ENCODE data around the gene TSPAN9.

TSPAN9 gene

DNA sequence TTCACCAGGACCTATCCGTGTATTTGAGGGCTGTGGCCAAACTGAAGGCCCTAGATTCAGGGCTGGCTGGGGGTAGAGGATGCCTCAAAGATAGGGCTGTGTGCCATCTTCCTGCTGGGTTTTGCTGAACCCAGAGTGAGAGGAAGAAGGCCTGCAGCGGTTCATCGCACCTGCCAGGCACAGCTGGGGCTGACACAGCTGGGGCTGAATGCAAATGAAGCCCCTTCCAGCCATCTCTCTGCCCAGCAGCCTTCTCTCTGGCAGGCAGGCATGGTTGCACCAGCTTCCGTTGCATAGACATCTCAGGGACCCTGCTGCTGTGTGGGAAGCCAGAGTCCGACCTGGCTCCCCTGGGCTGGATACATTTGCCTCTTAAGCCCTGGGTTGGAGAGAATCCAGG, 152.4 kb downstream of the TSPAN9 start:
- no peak for DNase-seq

- no peak for DNase-seq
These were observed 153.7 kb downstream of the TSPAN9 start for GRCh38 chr12:3230758-3231375.

DNA sequence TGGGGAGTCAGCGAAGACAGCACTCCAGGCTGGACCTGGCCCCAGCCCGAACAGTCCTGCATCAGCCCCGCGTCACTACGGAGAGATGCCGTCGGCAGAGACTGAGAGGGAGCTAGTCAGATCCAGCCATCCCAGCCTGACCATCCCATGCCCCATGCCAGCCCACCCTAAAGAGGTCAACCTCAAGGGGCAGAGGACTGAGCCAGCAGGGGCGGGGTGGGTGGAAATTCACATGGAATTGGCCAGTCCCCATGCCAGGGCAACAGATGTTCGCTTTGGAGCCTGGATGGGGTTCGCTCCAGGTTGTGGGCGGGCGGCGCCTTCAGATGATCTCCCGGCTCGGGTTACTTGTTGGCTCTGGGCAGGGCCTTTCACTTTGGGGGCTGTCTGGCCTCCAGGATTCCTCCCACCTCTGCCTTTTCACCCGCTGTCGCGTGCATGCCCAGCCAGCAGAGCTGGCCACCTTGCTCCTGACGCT, 154.3 kb downstream of the TSPAN9 start:
- no peak for DNase-seq

DNA sequence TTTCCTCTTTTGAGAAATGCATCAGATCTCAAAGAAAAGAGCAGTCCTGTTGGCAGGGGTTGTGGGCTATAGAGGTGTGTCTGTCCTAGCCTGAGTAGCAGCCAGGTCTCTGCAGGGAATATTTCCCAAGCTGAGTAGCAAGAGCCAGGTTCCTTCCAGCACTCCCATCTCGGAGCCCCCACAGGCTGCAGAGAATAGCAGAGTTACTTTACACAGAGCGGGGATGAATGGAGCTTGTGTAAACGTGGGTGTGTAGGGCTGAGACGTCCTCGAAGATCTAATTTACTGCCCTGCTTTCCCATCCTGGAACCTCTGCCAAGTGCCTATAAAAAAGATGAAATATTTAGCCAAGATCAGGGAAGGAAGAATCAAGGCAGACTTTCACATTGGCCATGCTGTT, 156.6 kb downstream of the TSPAN9 start:
- DNase-seq: no peak

DNA sequence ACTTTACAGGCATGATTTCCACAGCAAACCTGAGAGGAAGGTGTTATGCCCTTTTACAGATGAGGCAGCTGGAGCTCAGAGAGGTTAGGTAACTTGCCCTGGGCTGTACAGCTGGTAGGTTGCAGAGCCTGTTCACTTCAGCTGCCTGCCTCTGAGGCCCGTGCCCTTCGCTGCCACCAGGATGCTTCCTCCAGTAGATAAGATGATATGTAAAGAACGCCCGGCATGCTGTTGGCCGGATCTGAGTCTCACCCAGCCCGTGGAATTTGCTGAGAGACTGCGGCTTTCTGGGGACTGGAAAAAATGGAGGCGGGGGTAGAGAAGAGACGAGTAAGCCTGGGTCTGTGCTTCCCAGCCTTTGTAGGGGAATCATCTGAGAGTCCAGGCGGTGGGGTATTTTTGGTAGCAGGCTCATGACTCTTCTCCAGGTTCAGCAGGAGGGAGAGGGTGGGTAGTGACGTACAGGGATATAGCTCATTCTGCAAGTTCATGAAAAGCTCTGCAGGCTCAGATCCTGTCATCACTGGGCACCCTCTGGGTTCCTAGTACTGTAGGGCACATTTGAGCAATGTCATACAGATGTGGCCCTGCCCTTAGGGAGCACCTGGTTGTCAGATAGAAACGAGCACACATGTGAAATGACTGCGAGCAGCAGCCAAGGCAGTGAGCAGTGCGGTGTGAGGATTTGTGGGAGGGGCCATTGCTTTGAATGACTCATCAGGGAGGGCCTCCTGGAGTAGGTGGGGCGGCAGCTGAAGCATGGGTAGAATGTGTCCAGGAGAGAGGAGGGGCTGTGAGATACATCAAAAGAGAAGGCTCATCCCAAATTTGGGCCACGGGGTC, 159.4 kb downstream of the TSPAN9 start:
- peak; percentile 57 for DNase-seq

- DNase-seq: no peak
These were observed 161.0 kb downstream of the TSPAN9 start for GRCh38 chr12:3238196-3238595.

DNA sequence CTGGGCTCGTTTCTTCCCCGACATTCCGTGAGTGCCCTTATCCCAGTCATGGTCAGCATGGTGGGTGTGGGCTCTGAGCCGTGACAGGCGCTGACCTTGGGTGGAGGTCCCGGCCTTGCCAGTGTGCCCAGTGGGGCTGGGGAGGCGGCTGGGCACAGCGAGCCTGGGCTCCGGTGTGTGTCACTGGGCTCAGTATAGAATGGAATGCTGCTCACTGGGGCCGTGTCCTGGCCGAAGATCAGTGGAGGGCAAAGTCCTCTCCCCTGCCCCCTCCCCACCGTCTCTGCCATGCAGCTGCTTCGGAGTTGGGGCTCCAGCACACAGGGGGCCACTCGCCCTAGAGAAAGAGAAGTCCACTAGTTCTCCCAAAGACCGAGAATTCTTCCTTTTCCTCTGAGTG, 164.4 kb downstream of the TSPAN9 start:
- DNase-seq: no peak

GRCh38 chr12:3242199-3242863, 165.2 kb downstream of the TSPAN9 start:
- DNase-seq: no peak

DNA sequence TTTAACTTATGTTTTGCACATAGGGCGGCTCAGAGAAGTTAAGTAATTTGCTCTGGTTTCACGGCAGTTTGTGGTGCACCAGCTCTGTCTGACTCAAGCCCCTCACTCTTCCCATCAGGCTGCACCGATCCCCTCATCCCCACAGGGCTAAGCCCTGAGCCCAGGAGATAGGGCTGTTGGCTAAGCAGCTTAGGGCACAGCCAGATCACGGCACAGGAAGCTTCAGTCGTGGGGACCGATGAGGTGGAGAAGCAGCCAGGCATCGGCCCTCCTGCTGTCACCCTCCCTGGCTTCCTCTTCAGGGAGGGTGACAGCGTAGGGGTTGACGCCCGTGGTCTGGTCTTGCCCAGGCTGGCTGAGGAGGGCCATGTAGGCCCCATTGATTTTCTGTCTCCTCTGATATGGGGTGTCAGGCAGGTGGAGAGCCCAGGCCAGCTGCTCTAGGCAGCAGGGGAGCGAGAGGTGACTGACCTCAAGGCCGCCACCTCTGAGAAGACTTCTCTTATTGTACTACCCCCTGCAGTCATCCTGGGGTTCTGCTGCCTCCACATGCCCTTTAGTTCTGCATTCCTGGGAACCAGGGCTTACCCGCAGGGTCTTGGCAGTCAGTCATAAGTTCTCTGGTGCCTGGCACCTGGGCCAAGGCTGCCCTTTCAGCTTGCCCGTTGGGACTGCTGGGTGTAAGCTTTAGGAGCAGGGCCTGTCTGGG, 166.4 kb downstream of the TSPAN9 start:
- no peak for DNase-seq

- no peak for DNase-seq
These were observed 167.1 kb downstream of the TSPAN9 start for GRCh38 chr12:3244219-3244750.

GRCh38 chr12:3246253-3246652, 169.1 kb downstream of the TSPAN9 start:
- no peak for DNase-seq

GRCh38 chr12:3247077-3247476, 169.9 kb downstream of the TSPAN9 start:
- no peak for DNase-seq

GRCh38 chr12:3247629-3248161, 170.5 kb downstream of the TSPAN9 start:
- DNase-seq: no peak

DNA sequence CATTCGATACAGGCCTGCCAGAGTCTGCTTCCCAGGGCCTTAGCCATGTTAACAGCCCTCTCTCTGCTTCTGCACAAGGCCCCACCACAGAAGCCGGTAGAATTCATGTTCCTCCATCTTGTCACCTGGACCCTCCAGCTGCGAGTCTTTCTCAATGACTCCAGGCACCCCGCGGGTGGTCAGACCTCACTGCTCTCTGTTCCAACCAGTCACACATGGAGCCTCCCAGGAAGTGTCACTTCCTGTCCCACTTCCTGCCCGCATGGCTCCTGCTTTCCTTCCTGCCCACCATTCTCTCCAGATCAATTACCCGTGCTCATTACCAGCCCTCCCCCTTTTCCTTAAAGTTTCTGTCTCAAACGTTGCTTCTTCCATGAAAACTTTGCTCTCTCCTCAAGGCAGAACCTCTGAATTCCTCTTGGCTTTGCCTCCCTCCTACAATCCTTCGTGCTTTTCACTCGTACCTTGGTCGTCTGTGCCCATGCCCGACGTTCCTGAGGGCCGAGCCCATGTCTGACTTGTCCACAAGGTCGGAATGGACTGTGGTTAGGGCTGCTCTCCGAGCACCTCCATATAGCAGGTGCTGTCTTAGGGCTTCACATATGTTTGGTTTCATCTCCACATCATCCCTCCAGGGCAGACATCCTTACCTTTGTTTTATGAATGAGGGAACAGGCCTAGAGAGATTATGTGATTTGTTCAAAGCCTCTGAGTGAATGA, 172.1 kb downstream of the TSPAN9 start:
- DNase-seq: no peak

DNA sequence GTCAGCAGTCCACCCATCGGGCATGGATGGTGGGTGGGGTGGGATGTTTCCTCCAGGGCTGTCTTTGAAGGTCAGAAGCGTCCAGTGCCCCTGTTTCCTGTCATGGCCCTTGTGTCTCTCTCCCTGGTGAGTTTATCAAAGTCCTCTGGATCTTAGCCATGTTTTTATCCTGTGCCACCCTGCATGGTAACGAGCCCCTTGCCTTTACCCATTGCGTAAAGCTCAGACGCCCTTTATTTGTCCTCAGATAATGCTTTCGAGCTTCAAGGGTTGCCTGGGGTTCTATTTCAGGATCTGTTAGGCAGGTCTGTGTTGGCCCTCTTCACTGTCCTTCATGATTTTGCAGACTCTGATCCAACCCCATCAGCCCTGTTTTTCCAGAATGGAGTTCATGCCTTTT, 172.9 kb downstream of the TSPAN9 start:
- DNase-seq: no peak

- DNase-seq: no peak
These were observed 173.4 kb downstream of the TSPAN9 start for GRCh38 chr12:3250576-3250975.

- DNase-seq: no peak
These were observed 173.9 kb downstream of the TSPAN9 start for GRCh38 chr12:3251067-3251466.

DNA sequence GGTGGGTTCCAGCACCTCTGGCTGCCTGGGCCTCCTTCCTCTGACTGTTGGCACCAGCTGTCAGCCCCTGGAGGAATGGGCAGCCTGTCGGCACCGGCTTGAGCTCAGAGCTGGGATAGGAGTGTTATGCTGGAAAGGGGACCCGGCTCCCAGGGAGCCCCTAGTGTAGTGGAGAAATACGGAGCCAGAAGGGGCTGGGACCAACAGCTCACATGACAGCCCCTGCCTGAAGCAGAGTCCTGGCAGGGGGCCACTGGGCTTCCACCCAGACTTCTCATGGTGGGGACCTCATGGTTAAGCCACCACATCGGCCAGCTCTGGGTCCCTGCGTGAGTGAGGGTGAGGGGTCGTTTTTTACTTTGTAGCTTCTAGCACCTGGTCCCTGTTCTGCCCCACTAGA, 174.5 kb downstream of the TSPAN9 start:
- no peak for DNase-seq

DNA sequence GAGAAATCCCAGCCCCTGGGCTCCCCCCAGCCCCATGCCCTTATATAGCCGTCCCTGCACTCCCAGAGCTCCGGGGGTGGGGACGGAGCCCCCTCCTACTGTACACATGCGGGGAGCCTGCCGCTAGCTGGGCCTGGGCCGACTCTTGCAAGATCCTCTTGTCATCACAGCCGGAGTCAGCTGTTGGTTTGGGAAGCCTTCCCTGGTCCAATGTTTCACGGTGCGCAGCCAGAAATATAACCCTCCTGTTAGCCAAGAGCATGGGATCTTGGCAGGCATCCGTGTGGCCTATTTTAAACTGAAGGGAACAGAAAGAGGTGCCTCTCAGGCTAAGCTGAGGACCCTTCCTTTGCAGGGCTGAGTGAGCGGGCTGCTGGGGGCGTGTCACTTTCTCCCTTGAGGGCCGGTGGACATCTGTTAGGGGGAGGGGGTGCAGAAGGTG, 175.3 kb downstream of the TSPAN9 start:
- DNase-seq: no peak

GRCh38 chr12:3253682-3254275, 176.6 kb downstream of the TSPAN9 start:
- DNase-seq: no peak

- no peak for DNase-seq
These were observed 177.9 kb downstream of the TSPAN9 start for GRCh38 chr12:3255057-3255456.

Measured in activated CD4-positive, alpha-beta T cell treated with anti-CD3 and anti-CD28 coated beads, Interleukin-10, Interleukin-2, amounts not matched to agents 100 ng/mL and 50 ng/mL, durations not matched to agents 16 hours and 8 hours (primary cell).